TTC549 (cell line): Measurements from ENCODE around the gene PLA2G4D.

Source experiments
- FAIRE-seq: peaks from 2 replicates; lab custom pipeline; 2012; peaks lifted over from hg19 to GRCh38; lab: Jason Lieb, UNC

The PLA2G4D gene

DNA sequence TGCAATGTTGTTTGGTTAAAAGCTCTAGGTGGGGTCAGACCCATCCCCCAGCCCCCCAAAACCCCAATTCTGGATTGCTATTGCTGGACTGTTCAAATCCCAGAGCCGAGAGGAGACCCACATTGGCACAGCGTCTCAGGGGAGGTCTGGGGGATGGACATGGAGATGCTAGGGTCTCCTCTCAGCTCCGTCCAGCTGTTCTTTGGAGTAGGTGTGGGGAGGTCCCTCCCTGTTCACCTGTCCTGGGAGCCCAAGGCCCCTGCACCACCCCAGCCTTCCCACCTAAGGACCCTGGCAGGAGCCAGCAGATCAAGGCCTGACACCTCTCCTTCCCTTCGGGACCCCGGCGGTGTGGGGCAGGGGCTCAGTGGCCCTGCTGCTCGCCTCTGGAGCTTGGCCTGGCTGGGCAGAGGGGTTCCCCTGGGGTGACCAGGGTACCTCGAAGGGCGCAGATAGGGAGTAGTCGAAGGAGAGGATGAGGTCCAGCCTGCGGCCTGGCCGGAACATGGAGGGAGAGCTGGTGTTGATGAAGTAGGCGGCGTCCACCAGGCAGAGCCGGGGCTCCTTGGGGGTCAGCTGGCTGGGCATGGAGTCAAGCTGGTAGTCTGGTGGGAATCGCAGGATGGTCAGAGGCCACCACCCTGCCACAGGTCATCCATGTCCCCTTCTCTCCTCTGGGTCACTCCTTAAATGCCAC, 23.9 kb downstream of the PLA2G4D start:
- no peak for FAIRE-seq

DNA sequence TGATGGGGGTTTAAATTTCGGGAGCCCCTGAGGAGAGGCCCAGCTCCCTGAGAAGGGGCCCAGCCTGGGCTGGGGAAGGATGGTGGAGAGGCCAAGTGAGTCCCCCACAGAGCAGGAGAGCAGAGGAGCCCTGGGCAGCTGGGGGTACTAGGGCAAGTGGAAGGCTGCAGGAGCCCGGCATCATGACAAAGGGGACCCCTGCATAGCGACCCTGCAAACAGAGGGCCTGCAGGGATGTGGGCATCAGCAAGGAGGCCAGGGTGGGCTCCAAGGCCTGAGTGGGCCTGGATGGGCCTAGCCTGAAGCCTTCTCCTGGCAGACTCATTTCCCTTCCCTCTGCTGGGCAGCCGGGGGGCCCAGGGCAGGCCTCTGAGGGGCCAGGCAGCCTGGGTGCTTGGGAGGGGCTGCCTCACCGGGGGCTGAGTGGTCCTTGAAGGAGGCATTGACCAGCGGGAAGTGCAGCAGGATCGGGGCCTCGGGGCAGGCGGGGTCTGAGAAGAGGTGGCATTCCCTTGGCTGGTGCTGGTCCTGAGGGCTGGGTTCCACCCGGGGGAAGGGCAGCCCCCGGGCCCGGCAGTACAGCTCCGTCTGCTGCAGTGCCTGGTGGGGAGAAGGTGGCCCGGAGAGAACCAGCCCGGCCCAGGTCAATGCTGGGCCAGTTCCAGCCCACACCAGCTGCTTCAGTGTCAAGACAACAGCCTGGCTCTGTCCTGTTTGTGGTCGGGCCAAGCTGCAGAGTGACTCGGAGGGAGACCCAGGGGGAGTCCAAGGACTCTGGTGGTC, 24.7 kb downstream of the PLA2G4D start:
- FAIRE-seq: no peak

DNA sequence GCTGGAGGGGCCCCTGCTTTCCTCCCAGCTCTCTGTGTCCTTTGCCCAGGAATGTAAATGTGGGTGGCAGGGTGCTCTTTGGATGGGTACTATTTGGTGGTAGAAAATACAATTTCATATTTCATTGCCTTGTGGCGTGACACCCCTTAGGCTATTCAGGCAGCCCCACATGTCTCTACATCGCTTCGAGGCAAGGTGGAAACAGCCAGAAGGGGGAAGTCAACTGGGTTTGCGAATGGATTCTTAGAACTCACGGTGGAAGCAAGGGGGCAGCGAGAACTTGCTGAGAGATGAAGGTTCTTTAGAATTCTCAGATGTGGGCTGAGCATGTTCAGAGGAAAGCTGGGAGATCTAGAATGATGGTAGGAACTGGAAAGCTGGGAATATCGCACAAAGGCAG, 25.3 kb downstream of the PLA2G4D start:
- FAIRE-seq: no peak

DNA sequence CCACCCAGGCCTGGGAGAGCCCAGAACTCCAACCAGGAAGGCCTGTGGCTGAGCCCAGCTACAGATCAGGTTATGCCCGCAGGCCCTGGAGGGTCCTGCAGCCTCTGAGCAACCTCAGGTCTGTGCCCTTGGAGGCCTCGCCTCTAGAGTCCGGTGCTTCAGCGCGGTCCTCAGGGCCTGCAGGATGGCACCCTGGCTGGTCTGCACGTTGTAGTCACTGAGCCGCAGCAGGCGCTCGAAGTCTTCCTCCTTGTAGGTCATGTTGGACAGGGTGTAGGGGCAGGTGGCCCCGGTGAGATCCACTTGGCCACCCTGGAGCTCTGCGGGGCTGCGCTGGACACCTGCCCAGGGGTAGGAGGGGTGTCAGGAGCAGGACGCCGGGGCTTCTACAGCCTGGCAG, 25.8 kb downstream of the PLA2G4D start:
- no peak for FAIRE-seq

DNA sequence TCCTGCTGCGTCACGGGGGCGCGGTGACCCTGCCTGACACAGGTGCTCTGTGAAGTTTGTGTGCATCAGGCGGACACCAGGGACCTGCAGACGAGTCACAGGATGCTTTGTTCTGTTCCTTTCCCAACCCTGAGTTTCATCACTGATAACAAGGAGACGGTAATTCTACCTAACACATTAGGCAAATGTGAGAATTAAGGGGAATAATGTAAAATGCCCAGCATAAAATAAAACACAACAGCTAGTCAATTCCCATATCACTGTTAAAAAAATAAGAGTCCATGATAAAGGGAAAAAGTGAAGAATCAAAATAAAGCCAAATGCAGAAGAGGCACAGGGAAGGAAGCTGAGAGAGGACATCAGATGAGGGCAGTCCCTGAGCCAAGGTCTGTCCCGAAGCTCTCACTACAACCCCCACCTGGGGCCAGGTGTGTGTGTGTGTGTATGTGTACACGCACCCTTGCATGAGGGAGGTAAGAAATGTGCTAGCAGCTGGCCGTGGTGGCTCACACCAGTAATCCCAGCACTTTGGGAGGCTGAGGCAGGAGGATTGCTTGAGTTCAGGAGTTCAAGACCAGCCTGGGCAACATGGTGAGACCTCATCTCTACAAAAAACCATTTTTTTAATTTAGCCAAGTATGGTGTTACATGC, 27.5 kb downstream of the PLA2G4D start:
- no peak for FAIRE-seq

DNA sequence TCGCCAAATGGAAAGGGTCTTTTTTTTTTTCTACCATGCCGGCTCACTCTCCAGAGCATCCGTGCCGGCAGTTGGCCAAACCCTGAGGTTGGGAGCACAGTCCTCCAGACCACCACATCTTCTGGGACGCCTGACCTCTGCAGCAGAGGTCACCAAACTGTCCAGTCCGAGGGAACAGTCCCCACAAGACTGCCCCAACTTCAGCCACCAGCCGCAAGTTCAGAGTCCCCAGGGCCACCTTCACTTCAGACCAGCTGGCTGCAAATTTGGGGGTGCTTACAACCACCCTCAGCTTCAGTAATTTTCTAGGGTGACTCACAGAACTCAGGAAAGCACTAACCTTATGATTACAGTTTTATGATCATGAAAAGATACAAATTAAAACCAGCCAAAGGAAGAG, 28.9 kb downstream of the PLA2G4D start:
- FAIRE-seq: no peak

DNA sequence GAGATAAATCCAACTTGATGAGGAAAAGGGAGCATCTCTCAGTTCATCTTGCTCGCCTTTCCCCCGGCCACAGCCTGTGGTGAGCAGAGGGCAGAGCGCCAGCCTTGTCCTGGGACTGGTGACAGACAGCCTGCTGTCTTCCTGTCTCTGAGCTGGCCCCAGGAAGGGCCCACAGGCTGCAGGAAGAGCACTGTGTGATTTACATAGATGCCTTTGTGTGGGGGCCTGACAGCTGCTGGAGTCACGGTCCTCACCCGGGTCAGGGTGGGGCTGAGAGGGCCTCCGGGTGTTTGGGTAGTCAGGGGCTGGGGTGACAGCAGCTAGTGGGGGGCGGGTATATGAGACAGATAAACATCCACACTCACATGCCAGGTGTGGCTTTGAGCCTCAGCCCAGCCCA, 29.3 kb downstream of the PLA2G4D start:
- FAIRE-seq: no peak

DNA sequence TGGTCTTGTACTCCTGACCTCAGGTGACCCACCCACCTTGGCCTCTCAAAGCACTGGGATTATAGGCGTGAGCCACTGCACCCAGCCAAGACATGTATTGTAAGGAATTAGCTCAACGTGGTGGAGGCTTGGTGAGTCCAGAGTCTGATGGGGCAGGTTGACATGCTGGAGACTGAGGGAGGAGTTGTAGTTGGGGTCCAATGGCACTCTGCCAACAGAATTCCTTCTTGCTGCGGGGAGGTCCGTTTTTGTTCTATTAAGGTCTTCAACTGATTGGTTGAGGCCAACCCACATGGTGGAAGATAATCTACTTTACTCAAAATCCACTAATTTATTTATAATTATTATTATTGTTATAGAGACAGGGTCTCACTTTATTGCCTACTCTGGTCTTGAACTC, 30.1 kb downstream of the PLA2G4D start:
- FAIRE-seq: no peak

DNA sequence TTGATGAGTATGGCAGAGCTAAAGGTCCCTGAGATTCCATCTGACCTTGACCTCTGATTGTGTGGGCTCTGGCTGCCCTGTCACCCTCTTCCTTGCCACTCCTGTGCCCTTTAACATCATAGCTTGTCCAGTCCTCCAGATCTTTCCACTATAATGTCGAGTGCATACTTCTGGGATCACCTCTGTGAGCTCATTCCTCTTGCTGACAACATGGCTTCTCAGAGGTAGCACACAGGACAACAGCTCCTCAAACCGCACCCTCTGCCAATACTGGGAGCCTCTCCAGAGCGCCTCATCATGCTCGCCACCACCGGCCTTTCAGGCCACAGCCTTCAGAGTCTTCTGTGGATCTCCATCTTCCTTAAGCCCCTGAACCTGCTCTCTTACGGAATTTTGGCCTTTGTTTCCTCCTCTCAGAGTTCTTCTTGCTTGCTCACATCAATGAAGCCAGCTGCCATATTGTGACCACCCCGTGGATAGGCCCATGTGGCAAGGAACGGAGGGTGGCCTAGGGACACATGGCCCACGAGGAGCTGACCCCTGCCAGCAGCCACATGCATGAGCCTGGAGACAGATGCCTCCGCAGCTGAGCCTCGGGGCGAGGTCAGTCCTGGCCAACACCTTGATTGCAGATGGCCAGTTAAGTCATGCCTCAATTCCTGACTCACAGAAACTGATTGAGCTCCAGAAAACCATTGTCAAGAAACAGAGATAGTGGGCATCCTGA, 31.1 kb downstream of the PLA2G4D start:
- FAIRE-seq: no peak

DNA sequence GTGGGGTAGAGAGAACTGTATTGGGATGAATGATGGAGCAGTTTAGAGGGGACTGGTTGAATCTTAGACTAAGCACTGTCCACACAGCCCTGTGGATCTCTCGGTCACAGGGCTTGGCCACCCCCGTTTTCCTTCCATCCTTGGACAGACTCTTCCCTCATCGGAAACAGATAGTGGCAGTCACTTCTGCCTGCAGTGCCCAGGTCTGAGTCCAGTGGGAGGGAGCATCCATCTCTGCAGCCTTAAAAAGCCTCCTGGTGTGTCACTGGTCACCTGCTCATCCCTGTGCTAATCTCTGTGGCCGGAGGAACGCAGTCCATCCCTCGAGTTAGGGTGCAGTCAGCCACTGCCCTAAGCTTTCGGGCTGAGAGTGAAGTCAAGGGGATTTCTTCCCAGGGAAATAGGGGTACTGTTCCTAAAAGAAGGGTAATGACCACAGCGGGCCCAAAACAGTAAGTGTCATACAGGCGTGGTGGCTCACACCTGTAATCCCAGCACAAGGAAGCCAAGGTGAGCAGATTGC, 32.0 kb downstream of the PLA2G4D start:
- no peak for FAIRE-seq

DNA sequence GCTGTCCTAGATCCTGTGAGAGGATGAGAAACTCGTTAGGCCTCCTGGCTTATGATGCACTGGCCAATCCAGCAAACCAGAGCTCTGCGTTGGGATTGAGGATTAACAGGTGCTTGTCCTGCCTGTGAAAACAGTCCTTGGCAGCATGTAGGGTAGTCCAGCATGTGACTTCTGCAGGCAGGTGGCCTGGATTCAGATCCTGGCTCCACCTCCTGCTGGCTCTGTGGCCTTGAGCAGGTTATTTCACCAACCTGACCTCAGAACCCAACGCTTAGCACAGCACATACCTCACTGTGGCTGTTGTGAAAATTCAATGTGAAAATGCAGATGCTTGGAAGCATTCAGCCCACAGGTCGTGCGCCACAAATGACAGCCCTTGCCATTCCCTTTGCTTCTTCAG, 33.6 kb downstream of the PLA2G4D start:
- no peak for FAIRE-seq

DNA sequence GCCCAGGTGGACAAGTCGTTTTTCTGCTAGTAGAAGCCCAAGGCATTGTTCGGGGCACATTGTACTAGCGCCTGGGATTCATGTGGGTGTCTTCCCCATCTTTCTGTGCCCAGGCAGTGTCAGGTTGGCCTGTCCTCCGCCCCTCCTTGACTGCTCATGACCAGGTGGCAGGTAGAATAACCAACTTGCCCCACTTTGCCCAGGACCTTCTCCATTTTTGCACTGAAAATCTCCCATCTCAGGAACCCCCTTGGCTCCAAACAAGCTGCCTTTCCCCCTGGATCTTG, 33.9 kb downstream of the PLA2G4D start:
- no peak for FAIRE-seq

DNA sequence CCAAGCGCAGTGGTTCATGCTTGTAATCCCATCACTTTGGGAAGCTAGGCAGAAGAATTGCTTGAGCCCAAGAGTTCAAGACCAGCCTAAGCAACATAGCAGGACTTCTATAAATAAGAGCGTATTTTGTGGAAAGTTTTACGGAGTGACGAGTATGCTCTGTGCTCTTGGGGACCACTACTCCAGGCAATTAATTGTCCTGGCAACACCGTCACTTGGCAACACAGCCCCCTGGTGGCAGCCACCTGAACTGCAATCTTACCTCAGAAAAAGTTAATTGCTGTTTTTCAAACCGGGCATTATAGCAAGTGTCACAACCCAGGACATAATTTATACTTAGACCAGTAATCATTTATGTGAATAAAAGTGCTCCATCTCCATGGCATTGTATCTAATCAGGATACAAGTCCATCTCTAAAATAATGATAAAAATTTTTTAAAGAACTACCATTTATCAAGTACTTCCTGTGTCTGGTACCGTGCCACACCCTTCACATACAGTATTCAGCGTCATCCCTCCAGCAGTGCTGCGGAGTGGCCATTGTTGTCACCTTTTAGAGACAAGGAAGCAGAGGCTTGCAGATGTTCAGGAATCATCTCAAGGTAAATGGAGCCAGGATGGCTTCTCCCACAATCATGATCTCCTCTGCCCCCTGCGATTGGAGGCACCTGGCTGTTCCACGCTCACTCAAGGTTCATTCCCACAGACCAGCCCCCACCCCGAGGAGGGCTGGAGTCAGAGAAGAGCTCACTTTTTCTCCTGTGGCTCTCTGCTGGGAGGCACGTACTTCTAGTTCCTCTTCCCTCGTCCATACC, 34.5 kb downstream of the PLA2G4D start:
- no peak for FAIRE-seq

DNA sequence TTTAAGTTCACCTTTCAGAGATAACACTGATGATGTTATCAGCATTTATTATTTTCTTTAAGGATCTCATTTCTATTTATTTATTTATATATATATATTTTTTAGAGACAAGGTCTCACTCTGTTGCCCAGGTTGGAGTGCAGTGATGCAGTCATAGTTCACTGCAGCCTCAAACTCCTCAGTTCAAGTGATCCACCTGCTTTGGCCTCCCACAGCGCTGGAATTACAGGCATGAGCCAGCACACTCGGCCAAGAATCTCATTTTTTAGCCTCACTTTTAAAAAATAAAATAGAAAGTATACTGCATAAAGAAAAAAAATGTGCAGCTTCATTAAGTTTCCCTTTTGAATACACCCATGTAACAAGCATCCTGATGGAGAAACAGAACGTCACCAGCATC, 35.6 kb downstream of the PLA2G4D start:
- FAIRE-seq: no peak

DNA sequence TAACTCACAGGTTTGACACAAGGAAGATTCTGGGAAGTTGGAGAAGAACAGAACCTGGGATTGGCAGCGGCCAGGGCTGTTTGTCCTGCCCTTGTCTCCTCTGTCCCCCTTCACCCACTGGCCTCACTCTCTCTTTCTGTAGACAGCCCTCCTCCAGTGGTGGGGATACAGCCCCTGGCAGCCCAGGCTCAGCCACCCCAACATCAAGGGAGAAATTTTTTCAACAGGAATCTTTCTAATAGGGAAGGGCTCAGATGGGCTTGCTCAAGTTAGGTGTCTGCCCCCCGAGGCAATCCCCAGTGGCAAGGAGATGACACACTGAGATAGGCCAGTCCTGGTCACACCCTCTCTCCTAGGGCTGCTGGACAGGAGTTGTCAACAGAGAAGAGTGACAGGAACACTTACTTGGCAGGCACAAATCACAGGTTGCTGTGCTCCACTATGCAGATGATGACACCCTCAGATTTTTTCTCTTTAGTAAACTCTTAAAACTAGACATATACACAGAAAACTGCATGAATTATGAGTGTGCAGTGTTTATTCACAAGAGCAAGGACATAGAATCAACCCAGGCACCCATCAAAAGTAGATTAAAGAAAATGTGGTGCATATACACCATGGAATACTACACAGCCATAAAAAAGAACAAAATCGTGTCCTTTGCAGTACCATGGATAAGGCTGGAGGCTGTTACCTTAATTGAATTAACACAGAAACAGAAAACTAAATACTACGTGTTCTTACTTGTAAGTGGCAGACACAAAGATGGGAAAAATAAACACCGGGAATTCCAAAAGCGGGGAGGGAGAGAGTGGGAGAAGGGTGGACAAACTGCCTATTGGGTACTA, 36.3 kb downstream of the PLA2G4D start:
- no peak for FAIRE-seq

DNA sequence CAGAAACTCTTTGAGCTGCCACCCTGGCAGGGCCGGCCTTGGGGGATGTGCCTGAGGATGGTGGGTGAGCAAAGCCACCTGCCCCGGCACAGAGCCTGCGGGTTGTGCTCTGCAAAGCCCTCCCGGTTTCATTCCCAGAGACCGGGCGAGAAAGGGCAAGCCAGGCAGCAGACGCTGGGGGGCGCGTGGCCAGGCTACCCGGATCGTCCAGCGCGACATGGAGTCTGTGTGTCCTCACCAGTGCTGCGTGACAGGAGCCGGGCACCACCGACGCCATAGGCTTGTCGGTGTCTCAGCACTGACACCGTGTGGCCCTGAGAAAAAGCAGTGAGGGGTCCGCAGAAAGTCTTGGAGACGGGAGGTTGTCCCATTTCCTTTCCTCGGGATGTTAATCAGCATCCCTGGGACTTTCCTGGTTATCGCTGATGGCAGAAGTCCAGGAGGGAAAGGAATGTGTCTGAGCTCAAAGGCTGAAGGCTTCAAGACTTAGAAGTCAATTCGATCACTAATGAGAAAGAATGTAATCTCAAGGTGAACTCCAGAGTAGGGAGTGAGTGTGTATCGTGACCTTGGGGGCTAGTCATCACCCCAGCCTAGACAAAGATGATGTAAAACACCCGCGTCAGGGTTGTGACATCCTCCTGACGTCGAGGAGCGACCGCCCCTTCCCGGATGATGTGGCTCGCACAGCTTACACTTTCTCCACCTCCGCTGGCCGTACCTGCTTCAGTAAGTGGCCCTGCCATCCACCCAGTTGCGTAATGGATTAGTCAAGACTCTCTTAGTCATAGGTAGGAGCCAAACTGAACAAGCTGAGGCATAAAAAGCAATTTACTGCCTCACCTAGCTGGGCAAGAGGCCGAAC, 37.2 kb downstream of the PLA2G4D start:
- no peak for FAIRE-seq

DNA sequence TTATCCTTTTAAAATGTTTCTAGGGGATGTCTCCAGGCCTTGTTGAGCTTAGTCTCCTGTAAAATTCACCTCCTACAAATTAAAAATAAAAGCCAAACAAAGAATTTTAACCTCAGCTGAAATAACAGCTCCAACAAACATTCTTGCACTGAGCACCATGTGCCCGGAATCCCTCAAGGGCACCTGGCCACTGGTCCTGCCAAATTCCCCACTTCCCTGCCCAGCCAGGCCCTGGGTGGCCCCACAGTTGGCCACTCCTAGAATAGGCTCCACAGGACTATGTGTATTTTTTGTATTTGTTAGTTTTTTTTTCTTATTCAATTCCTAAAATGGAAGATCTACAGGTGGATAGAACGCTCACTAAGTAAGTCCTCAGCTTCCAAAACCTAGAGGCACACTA, 40.4 kb downstream of the PLA2G4D start:
- no peak for FAIRE-seq

DNA sequence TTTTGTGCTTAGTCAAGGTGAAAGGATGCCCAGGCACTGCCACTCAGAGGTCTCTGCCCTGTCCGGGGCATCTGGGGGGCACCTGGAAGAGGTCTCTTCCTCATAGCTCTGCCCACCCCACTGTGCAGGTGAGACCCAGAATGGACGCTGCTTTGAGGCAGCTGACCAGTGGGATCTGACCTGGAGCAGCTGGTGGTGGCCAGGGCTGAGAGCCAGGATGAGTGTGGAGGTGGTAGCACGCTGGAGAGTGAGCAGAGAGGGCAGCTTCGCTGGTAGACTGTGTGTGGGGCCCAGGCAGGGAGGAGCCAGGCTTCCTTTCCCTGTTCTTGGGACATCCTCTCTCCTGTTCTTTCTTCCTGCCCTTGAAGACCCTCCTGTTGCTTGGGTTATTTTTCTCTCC, 41.4 kb downstream of the PLA2G4D start:
- no peak for FAIRE-seq

DNA sequence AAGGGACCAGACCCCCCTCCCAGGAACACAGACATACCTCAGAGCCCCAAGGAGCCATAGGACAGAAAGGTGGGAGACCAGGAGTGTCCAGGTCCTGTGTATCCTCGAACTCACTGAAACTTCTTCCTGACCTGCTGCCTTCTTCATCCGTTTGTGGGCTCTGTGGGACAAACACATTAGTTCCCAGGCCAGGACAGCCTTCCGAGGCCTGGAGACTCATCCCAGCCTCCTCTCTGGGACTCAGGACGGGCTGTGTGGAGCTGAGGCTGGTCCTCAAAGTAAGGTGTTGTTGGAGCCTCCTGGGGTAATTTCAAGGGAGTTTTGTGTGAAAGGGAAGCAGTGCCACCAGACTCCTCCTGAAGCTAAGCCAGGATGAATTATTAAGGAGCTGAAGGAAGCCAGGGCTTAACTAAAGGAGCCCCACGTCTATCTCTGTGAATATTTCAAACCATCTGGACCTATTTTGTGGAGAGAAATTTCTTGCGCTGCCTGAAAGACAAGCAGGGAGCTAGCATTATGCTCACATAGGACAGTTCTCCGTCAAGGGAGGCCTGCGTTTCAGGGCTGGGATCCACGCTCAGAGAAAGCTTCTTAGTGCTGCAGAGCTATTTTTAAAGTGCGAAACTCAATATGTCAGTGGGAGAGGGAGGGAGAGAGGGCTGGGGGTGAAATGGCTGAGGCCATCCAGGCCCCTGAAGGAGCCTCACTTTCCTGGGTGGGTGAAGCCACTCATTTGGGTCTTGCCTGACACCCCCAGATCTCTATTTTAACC, 43.7 kb downstream of the PLA2G4D start:
- FAIRE-seq: no peak
